GDM1 (cell line): Measurements from ENCODE around the gene KRTAP5-4.
"Not testable (repeated sequence)": the region's sequence is repeated elsewhere in the genome, so short reads cannot be mapped to it uniquely, and the experiment has no call there.

Experiments
- DNase-seq: peaks from one replicate; lab custom pipeline; 2025; lab: John Stamatoyannopoulos, UW

Gene KRTAP5-4

DNA sequence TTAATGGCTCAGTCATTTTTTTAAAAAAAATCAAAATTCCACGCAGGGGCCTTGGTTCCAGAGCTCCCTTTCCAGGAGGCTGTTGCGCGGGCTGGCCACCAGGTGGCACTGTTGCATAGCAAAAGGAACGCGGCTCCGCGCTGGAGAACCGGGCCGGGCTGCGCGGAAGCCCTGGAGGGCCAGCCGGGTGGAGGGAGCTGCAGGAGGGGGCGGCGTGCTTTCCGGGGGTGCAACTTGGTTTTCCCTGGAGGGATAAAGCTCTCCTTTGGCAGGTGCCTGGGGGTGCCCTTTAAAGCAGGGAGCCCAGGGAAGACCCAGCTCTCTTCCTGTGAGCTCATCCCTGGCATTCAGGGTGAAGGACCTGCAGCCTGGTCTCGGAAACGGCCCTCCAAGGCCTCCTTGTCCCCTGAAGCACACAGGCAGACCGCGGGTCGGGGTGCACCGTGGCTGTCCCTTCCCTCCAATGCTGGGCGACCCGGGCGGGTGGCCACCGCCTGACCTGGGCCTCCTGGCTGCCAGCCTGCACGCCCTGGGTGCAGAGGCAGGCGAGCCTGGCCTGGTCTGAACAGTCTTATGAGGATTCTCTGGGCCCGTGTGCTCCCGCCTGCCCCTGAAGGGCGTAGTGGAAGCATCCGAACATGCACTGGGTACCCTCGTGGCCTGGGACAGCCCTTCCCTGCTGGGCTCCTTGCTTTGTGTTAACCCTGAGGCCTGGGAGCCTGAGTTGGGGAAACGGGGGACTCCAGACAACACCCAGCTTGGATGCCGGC lies 31.0 kb upstream of the KRTAP5-4 start:
- DNase-seq: no peak

DNA sequence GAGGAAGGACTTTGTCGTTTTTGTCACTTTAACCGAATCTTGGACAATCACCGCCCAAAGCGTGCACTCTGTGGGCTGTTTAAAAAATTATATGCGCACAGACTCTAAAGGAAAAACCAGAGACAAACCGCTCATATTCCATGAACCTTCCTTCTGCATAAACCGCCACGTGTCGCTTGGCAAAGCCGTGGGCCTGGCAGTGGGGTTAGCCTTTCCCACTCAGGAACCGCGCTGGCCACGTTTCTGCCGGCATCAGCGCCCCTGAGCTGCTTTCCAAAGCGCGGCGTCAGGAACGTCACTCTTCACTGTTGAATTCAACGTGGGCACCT lies 30.5 kb upstream of the KRTAP5-4 start:
- DNase-seq: no peak

DNA sequence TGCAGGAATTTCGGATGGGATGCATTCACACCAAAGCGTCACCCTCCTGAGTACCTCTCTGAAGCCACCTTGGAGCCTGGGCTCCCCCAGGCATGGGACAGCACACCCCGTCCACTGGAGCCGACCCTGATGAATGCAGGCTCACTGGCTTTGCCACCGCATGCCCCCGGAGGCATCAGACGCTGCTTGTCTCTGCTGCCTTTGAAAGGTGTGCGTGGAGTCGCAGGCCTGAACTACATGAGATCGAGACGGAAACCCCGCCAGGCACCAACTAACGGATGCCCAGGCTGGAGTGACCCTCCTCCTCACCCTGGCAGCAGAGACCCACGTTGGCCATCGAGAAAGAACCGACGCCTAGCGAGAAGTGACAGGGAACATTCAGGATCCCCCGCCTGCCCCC lies 30.1 kb upstream of the KRTAP5-4 start:
- no peak for DNase-seq

DNA sequence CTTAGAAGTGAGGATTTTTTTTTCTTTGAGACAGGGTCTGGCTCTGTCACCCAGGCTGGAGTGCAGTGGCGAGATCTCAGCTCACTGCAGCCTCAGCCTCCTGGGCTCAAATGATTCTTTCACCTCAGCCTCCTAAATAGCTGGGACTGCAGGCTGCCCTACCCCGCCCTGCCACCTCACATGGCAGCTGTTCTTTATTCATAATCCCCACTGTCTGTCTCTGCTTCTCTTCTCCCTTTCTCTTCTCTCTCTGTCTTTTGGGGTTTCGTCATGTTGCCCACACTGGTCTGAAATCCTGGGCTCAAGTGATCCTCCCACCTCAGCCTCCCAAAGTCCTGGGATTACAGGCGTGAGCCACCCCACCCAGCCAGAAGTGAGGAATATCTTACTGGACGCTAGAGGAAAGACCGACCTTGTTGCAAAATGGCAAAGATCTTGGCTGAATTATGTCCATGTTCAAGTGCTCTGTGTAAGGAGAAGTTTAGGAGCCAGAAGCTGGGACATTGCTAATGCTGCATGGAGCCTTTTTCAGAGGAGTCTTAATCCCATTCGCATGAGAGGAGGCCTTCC lies 29.6 kb upstream of the KRTAP5-4 start:
- no peak for DNase-seq

DNA sequence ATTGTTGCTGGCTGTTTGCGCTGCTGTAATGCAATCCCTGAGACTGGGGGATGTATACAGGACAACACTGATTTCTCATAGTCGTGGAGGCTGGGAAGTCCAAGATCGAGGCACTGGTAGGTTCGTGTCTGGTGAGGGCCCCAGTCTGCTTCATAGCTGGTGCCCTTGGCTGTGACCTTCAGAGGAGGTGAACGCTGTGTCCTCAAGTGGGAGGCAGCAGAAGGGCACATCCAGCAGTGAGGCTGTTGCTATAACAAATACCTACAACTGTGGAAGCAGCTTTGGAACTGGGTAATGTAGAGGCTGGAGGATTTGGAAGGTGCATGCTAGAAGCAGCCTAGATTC lies 29.0 kb upstream of the KRTAP5-4 start:
- DNase-seq: no peak

DNA sequence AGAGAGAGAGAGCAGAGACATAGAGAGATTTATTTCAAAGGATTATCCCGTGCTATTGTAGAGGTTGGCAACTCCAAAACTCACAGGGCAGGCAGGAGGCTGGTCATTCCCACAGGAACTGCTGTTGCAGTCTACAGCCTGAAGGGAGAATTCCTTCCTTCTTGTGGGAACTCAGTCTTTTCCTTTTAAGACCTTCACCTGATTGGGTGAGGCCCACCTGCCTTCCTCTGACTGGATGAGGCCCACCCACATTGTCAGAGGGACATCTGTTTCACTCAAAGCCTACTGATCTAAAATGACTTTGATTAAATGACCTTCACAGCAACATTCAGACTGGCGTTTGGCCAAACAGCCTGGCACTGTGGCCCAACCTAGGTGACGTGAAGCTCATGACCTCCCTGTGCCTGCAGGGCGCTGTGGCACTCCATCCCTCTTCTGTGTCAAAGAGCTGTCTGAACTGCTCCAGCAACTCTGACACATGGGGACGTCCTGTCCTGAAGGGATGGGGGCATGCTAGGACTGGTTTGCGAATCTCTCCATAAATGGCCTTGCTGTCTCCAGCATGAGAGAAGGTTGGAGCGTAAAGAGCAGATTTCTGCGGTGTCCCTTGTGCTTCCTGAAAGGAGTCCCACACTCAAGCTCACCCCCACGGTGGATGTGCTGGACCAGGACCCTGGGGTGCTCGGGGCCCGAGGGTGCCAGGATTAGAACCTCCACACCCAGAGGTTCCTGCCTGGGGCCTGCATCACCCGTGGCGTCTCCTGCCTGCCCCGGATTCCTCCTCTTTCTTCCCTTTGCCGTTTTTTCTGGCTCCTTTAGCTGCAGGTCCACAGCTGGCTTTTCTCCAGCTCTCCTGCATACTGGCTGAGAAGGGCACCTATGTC lies 28.3 kb upstream of the KRTAP5-4 start:
- DNase-seq: no peak

DNA sequence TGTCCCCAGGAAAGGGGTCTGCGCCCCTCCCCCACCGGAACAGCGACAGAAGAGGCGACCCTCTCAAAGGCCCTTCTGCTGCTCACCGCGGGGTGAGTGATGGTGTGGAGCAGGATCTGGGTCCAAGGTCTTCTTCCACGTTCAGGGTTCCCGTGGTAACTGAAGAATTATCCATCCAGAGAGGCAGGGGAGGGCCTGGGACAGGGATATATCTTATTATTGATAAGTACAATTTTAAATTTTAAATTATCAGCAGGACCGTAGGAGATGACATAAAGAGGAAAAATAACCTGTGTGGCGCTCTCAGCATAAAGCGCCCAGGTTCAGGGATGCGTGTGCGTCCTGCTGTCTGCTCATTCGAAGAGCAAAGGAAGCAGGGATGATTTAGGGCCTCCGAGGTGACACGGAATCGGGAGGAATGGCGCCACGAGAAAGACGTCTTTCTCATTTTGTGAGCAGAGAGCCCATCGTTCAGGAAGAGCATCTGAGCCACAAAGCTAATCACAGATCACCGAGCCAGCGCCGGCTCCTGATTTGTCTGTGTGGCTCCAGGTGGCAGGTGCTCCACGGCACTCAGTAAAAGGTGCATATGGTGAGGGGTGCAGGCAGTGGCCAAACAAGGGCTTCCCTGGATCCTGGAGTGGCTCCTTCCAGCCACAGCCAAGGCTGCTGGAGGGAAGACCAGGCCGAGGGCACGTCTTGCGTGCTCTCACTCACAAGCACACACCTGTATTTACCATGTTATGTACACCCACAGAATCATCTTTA lies 26.9 kb upstream of the KRTAP5-4 start:
- DNase-seq: no peak

DNA sequence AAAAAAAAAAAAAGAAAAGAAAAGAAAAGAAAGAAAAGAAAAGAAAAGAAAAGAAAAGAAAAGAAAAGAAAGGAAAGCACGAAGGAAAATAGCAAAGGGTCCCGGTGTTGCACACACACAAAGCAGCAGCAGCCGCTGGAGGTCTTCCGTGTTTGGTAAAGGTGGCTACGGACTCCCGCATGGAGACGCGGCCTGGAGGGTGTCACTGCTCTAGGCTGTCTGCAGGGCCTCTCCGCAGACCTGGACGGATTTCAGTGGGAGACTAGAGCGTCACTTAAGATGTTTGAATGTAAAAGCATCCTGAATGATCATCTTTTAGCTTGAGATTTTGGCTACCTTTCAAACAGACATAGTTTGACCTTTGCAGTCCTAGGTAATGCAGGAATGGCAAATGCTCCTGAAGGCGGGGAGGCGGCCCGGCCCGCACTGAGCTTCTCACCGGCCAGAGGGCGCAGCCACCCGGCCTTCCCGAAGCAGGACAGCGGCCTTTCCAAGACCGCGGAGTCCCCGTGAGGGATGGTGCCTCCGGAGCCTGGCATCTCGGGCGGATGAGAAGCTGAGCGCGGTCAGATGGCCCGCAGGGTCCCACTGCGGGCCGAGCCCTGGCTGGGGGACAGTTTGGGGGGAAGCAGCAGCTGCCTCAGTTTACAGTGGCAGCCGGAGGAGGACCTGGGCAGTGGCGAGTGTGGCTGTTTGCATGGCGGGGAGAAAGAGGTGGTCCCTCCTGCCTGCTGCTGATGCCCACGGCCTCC lies 26.1 kb upstream of the KRTAP5-4 start:
- no peak for DNase-seq

DNA sequence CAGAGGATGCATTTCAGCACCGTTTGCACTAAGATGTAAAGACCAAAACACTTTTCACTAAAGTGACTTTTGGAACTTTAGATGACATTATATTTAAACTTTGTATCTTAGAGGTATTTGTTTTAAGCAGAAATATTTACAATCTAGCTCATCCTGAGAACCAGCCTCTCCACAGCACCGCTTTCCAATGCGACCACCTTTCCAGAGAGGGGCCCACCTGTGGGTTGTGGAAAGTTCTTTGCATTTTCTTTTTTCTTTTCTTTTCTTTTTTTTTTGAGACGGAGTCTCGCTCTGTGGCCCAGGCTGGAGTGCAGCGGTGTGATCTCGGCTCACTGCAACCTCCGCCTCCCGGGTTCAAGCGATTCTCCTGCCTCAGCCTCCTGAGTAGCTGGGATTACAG lies 24.6 kb upstream of the KRTAP5-4 start:
- DNase-seq: not testable (repeated sequence)

DNA sequence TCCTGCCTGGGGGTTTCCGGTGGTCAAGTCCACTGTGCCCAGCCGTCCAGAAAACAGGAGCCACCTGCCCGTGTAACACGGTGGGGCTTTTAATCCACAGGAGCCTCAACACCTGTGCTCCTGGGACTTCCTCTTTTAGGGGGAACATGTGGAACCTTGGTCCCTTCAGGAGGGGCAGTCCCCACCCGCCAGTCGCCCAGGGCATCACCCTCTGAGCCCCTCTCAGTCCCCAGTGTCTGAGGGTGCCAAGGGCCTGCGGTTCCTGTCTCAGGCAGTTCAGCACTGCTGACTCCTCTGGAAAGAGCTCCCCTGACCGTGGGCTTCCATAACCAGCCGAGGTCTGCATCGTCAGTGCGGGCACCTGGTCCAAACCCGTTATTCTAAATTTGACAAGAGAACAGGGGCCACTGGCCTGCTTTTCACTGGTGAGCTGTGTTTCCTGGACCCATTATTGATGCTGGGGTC lies 23.5 kb upstream of the KRTAP5-4 start:
- DNase-seq: no peak

DNA sequence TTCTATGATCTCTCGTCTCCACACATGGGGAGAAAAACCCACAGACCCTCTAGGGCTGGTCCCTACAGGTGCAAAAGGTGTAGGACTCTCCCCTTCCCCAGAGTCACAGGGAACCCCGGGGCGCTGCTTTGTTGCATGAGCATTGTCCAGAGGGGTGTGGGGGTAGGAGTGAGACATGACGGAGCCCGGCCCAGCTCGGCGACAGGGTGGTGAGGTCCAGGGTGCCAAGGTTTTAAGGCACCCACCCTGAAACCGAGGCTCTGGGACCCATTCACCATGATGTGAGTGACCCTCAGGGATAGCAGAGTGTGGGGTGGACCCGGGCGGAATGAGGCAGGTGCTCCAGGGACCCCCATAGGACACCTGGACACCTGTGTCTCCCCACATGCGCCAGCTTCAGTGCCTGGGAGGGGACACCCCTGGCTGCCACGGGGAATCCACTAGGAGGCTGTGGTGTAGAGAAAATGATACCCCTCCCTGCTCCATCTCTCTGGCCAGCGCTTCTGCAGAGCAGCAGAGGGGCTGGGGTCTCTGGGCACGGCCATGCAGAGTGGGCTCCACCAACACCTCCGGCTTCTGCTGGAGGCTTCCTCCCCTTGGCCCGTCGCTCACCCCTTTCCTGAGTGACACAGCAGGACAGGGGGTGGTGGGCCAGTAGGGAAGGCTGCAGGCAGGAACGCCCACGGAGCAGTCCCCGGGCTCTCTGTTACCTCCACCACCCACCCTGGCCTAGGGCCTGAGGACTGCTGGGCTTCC lies 22.8 kb upstream of the KRTAP5-4 start:
- no peak for DNase-seq

DNA sequence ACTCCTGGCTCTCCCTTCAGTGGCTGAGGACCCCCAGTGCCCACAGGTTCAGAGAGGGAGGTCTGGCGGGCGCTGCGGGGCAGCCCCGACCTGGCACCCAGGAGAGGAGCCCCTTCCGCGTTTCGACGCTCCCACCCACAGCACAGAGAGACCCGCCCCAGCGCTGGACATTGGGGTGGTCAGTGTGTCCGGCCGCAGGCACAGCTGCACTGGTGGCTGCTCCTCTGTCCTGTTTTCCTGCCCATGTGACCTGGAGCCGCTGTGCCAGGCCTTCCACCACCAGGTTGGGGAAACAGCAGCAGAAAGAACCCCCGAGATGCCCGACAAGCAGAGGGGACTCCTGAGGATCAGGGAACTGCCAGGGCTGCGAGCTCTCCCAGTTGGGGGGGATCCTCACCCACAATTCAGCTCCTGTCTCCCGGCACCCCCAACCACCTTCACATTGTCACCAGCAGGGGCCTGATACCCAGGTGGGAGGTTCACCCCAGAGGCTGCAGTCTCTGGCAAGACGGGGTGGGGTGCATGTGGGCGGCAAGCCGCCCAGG lies 21.3 kb upstream of the KRTAP5-4 start:
- no peak for DNase-seq

DNA sequence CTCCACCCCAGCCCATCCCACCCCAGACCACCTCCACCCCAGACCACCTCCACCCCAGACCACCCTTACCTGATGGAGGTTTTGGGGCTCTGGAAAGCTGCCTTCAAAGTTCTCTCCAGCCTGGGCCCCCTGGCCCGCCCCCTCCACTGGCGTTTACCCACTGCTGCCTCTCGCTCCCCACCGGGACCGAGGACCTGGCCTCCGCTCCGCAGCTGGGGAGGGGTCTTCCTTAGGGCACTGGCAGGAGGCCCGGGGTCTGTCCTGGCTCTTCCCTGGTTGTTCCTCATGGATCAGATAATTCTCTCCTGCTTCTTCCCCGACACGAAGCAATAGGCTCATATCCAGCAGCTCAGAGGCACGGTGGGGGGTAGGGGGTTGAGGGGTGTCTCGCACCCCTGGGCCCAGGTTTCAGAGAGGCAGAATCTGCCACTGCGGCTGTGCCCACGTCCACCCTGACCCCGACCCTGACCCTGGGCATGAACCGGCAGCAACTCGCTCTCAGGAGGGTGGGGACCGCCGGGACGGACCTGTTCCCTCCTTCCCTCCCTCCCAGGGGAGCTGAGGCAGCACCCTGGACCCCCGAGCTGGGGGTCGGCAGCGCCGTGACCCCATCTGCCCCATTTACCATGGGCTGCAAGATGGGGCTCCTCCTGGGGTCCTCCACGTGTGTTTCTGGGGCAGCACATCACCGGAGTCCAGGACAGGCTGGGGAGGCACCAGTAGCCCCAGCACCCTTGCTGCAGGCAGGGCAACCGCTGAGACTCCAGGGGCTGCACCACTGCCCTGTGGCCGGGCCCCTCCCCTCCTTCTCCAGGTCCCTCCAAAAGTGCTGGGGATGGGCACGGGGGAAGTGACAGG lies 20.6 kb upstream of the KRTAP5-4 start:
- DNase-seq: no peak

DNA sequence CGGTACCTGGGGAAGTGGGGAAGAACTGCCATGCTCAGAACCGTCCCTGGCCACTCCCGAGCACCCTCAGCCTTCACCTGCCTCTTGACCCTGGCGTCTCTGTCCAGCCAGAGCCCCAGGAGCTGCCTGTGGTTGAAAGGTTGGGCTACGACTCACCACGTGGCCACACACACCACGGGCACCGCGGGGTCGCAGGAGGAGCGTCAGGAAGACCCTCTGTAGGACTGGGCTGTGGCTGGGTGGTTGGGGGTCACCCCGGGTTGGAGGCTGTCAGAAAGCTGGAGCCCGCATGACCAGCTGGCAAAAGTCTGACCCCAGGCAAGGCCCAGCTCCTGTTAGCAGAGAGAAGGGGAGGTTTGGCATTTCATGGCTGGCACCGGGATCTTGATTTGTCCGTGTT lies 19.2 kb upstream of the KRTAP5-4 start:
- DNase-seq: no peak

DNA sequence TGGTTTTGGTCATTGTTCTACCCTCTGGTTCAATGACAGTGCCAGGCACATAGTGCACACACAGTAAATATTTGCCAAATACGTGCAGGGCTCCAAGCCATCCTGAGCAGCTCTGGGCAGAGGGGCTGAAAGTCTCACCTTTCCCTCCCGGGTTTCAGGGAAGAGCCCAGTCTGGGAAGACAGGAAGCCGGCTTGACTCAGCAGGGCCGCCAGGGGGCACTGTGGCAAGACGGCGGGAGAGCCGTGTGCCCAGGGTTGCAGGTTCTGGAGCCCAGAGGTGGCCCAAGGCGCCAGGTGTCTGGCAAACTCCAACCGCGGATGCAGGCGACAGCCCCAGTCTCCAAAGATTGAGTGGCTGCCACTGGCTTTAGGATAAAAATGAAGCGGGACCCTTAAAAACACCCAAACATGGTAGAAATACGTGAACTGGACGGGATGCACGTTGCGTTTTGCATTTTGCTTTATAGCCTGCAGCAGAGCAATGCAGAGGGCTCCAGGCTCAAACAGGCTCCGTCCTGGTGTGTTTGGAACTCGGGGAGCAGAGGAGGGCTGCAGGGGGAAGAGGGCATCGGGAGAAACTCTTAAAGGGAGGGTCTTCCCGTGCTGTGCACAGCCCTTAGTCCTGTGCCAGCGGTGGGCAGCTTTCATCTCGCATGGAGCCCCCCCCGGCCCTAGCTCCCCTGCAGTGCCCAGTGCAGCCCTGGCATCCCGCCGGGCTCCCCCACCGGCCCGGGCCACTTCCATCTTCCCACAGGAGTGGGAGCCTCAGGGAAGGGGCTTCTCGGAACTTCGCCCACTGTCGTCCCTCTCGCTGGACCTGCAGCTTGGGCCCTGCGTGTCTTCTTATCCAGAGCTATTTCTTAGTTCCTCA lies 18.4 kb upstream of the KRTAP5-4 start:
- DNase-seq: no peak

DNA sequence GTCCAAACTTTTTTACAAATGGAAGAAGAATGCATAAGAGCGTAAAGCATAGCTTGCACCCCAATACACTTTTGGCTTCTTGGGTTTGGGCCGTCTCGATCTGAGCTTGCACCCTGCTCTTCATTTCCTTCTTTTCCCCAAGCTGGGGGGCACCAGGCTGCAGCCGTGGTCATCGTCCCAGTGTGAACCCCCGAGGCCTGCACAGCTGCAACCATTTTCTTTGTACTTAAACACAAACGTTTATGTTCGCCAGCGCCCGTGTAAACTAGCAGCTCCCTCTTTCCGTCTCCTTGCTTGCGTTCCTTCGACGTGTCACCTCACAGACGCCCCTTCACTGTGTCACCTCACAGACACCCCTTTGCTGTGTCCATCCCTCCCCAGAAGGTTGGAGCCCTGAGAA lies 17.7 kb upstream of the KRTAP5-4 start:
- no peak for DNase-seq

DNA sequence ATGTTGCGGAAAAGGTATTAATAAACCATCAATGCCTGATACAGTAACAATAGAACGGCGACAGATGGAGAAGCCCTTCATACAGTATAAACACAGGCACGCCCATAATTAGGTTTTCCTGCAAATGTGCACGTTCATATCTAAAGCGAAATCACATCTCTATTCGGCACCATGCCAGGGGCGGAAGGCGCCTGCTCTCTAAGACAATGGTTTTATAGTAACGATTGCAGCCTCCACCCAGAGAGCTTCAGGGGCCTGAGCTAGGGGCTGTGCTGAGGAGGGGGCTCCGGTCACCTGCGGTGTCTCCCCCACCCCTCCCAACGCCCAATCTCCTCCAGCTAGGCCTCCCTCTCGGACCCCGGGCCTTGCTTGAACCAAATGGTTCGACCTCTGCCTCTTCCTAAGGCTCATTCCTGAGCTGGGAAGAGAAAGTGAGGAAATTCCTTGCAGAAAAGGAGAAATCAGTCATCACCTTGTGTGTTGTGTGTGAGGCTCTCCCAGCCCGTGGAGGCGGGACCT lies 17.2 kb upstream of the KRTAP5-4 start:
- no peak for DNase-seq

DNA sequence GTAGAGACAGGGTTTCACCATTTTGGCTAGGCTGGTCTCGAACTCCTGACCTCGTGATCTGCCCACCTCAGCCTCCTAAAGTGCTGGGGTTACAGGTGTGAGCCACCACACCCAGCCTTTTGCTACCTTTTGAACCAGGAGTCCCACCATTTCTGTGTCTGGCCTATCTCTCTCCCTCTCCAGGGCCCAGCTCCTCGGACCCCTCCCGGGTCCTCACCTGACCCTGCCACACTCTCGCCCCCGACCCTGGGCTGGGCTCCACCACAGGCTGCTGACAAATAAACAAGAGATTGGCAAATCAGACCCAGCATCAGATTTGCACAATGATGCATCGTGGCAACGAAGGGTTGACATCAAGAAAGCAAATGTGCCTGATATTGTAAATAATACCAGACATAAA lies 16.4 kb upstream of the KRTAP5-4 start:
- no peak for DNase-seq
